ENCODE data around the gene OVCA2. TPM values are rescaled to one million over a fixed set of nuclear protein-coding genes. Genes with fewer than 3 reads are reported as not detected.

OVCA2 gene
- total RNA-seq, 4 donors from 2014 or later = 36.6 to 51.5 (median 42.7) TPM

- Histone ChIP-seq H3K9me3 (no peaks in the 10 kb centered on the region), H3K27me3 (no peaks in the 10 kb centered on the region), H3K4me3 (no peak overlapping the region), H3K27ac (no peak overlapping the region), H3K36me3 (peaks cover 47% of the 10 kb centered on the region), H3K4me1 (peaks cover 22% of the 10 kb centered on the region)
- TF ChIP-seq POLR2AphosphoS5 (IDR thresholded peaks at IDR 0.05) (no peak), CTCF (IDR thresholded peaks at IDR 0.05) (no peak), POLR2A (IDR thresholded peaks at IDR 0.05) (no peak), EP300 (IDR thresholded peaks at IDR 0.05) (no peak)
- peak in 1 of 2 donors; percentile 58 for DNase-seq (ENCODE audit: low spot score in 2 of 2)
- whole genome bisulfite sequencing = 89% methylated on average over 5 of the region's 29 CpGs
Observed at GRCh38 chr17:2035541-2036488, 6.0 kb upstream of the OVCA2 start.

GRCh38 chr17:2037155-2037554, 4.7 kb upstream of the OVCA2 start:
- Histone ChIP-seq H3K27ac (no peak overlapping the region), H3K4me1 (peaks cover 16% of the 10 kb centered on the region), H3K9me3 (no peaks in the 10 kb centered on the region), H3K4me3 (no peak overlapping the region), H3K27me3 (no peaks in the 10 kb centered on the region), H3K36me3 (peaks cover 47% of the 10 kb centered on the region)
- TF ChIP-seq POLR2AphosphoS5 (IDR thresholded peaks at IDR 0.05) (no peak), POLR2A (IDR thresholded peaks at IDR 0.05) (no peak), CTCF (IDR thresholded peaks at IDR 0.05) (no peak), EP300 (IDR thresholded peaks at IDR 0.05) (no peak)
- 87% methylated on average over 10 of the region's 10 CpGs for WGBS
- no peak for DNase-seq (ENCODE audit: low spot score in 2 of 2)

DNA sequence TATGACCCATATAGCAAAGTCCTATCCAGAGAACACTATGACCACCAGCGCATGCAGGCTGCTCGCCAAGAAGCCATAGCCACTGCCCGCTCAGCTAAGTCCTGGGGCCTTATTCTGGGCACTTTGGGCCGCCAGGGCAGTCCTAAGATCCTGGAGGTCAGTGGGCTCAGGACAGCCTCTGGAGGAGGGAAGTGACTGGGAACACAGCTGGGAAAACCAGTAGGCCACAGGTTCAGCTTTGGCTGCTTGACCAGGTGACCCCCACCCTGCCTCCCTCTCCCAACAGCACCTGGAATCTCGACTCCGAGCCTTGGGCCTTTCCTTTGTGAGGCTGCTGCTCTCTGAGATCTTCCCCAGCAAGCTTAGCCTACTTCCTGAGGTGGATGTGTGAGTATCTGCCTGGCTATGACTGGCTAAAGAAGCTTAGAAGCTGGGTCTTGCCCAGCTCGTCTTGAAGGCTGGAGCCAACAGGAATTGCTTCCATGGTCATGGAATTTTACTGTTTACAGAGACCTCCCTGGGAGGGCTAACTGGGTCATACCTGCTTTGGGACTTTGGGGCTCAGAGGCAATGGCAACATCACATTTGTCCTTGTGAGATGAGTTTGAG, 1.5 kb upstream of the OVCA2 start:
- TF ChIP-seq CTCF (IDR thresholded peaks at IDR 0.05) = no peak
- Histone ChIP-seq H3K4me1 (peaks cover 29% of the 10 kb centered on the region), H3K36me3 (peaks cover 41% of the 10 kb centered on the region), H3K27ac (no peak overlapping the region), H3K9me3 (no peaks in the 10 kb centered on the region), H3K4me3 (no peak overlapping the region), H3K27me3 (no peaks in the 10 kb centered on the region)
- 87% methylated on average over 4 of the region's 7 CpGs for WGBS
- DNase-seq (ENCODE audit: low spot score in 2 of 2) = peak in 1 of 2 donors; percentile 58

DNA sequence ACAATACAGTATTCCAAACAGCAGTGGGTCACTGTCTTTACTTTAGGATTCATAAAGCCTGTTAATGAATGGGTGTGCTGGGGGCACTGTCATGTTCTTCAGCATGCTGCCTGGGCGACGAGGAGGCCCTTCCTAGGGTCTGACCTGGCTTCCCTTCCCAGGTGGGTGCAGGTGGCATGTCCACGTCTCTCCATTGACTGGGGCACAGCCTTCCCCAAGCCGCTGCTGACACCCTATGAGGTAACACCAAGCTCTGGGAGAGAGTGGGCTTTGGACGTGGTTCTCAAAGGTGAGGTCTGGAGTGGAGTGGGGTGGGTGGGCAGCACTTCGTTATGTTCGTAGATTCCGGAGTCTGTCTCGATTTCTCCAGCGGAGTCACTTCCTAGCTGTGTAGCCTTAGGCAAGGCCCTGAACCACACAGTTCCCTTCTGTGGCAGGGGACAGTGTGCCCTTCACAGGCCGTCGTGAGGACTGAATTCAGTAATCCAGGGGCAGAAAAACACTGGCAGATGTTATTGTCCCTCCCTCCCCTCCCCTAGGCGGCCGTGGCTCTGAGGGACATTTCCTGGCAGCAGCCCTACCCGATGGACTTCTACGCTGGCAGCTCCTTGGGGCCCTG, 771 bp upstream of the OVCA2 start:
- Histone ChIP-seq H3K27me3 (no peaks in the 10 kb centered on the region), H3K36me3 (peaks cover 34% of the 10 kb centered on the region), H3K27ac (peak overlapping the region; percentile 94), H3K4me3 (peak overlapping the region; percentile 92), H3K4me1 (peaks cover 29% of the 10 kb centered on the region), H3K9me3 (no peaks in the 10 kb centered on the region)
- DNase-seq (ENCODE audit: low spot score in 2 of 2) = peak in 1 of 2 donors; percentile 66
- WGBS = 42% methylated on average over 15 of the region's 16 CpGs
- no peak for TF ChIP-seq EP300 (IDR thresholded peaks at IDR 0.05)
- TF ChIP-seq CTCF (IDR thresholded peaks at IDR 0.05) = no peak
- no peak for TF ChIP-seq POLR2A (IDR thresholded peaks at IDR 0.05)
- TF ChIP-seq POLR2AphosphoS5 (IDR thresholded peaks at IDR 0.05) = no peak

DNA sequence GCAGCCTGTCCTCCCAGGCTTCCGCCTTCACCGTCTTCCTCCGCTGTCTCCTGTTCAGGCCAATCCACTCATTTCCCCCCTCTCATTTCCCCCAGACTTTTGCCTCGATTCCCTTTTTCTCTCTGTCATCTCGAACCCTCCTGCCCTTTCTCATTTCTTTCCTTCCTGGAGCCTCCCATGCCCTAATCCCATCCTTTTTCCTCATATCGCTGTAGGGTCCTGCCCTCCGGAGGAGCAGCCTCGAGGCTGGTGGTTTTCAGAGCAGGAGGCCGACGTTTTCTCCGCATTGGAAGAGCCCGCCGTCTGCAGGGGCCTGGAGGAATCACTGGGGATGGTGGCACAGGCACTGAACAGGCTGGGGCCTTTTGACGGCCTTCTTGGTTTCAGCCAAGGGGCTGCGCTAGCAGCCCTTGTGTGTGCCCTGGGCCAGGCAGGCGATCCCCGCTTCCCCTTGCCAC, 597 bp downstream of the OVCA2 start:
- peaks cover 29% of the 10 kb centered on the region for H3K4me1 ChIP-seq
- peak overlapping the region; percentile 92 for H3K4me3 ChIP-seq
- H3K27me3 ChIP-seq = no peaks in the 10 kb centered on the region
- WGBS = 11% methylated on average over 16 of the region's 17 CpGs
- DNase-seq (ENCODE audit: low spot score in 2 of 2) = peak in 1 of 2 donors; percentile 59
- TF ChIP-seq CTCF (IDR thresholded peaks at IDR 0.05) (no peak), EP300 (IDR thresholded peaks at IDR 0.05) (no peak), POLR2A (IDR thresholded peaks at IDR 0.05) (no peak), POLR2AphosphoS5 (IDR thresholded peaks at IDR 0.05) (no peak)
- no peaks in the 10 kb centered on the region for H3K9me3 ChIP-seq
- H3K27ac ChIP-seq = peak overlapping the region; percentile 94
- peaks cover 20% of the 10 kb centered on the region for H3K36me3 ChIP-seq

Data from suprapubic skin (tissue), 4 donors.